Measurements from ENCODE around the gene GPRC5D.

GRCh38 chr12:12941450-12942350 lies 10.3 kb downstream of the GPRC5D start:
- no peak for TF ChIP-seq CTCF (IDR thresholded peaks at IDR 0.05; ENCODE audit: low read length)
- no peak for TF ChIP-seq EZH2 (IDR thresholded peaks at IDR 0.05; ENCODE audit: borderline replicate concordance, low read length)
